GM12873 (cell line): Measurements from ENCODE around the gene PLAGL2.

Experiments
- TF ChIP-seq, protein P1 (sequence below): IDR thresholded peaks from 2 replicates; pipeline ENCODE4 v1.5.1; 2012; ENCODE audit warnings: low read depth, mild to moderate bottlenecking, moderate library complexity, low read length, control low read depth; ENCODE audit not compliant: insufficient read depth; ENCODE audit errors: missing control alignments

PLAGL2 gene

DNA sequence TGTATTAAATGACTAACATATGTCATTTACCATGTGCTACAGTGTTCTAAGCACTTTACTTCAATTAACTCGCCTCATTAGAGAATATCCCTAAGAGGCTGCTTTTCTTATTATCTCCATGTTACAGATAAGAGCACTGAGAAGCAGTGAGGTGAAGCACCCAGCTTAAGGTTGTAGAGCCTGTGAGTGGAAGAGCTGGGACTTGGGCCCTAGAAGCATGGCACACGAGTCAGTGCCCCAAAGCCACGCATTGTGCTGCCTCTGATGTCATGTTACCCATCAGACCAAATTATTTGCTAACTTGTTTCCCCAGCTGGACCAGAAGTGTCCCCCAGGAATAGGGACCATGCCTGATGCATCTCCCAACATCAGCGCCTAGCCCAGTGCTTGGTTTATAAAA lies 34.3 kb upstream of the PLAGL2 start:
- TF ChIP-seq, protein P1, sequence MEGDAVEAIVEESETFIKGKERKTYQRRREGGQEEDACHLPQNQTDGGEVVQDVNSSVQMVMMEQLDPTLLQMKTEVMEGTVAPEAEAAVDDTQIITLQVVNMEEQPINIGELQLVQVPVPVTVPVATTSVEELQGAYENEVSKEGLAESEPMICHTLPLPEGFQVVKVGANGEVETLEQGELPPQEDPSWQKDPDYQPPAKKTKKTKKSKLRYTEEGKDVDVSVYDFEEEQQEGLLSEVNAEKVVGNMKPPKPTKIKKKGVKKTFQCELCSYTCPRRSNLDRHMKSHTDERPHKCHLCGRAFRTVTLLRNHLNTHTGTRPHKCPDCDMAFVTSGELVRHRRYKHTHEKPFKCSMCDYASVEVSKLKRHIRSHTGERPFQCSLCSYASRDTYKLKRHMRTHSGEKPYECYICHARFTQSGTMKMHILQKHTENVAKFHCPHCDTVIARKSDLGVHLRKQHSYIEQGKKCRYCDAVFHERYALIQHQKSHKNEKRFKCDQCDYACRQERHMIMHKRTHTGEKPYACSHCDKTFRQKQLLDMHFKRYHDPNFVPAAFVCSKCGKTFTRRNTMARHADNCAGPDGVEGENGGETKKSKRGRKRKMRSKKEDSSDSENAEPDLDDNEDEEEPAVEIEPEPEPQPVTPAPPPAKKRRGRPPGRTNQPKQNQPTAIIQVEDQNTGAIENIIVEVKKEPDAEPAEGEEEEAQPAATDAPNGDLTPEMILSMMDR: no peak

DNA sequence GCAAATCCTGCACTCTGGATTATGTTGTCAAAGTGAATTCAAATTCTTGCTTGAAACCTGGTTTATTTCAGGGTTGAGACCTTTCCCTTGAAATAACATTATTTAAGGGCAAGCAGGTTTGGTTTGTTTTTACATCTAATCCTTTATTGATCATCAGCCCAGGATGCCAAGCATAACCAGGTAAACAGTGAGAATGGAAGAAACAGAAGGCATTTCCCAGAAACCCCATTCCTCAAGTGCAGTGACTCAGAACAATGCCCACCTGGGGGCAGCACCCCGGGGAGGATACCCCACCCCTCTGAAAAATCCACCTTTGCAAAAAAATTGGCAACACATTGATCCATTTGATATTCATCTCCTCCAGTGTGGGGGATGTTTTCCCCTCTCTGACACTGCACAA lies 32.7 kb upstream of the PLAGL2 start:
- TF ChIP-seq, protein P1: no peak

DNA sequence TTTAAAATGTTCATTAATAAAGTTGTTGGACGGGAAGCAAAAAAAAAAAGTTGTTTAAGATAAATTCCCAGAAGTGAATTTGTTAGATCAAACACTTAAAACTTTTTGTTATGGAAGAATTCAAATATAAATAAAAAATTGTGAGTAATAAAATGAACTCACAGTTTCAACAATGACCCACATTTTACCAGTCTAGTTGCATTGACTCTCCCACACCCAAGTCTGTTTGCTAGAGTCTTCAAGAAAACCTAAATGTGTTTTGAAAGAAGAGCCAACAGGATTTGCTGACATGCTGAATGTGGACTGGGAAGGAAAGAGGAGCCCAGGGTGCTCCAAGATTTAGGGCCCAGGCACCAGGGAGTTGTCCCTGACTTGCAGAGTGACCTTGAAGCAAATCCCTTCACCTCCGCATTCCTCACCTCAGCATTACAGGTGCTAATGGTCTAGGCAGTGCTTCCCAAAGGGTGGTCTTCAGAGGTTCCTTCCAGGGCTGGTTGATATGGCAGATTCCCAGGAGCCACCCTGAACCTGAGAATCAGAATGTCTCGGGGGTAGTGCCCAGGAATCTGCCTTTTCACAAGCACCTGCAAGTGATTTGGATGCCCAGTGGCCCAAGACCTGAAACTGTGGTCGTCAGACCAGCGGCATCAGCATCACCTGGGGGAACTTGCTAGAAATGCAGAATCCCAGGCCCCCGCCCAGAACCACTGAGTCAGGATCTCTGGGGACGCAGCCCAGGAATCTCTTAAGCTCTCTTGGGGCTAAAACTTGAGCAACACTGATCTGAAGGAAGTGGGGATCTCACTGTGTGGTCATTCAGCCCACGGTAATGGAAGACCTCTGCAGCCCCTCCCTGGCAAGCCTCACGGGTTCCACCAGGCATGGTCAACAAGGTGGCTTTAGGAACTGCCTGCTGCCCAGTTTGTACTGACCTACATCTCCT lies 31.2 kb upstream of the PLAGL2 start:
- TF ChIP-seq, protein P1: no peak

GRCh38 chr20:32237419-32237818 lies 29.9 kb upstream of the PLAGL2 start:
- TF ChIP-seq, protein P1: no peak

DNA sequence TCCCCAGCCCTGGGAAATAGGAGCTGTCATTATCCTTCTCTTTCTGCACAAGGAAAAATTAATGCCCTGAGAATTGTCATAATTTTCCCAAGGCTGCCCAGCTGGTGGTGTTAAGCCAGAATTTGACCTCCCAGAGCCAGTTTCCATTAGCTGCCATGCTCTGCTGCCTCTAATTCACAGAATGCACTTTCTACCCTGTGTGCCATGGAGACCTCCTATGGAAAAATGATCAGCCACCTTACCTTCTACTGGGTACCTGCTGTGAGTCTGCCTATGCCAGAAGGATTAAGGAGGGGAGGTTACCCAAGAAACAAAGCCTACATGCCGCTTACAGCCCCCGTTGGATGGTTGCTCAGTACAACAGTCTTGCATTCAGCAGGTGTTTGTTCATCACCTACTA lies 29.3 kb upstream of the PLAGL2 start:
- TF ChIP-seq, protein P1: no peak

DNA sequence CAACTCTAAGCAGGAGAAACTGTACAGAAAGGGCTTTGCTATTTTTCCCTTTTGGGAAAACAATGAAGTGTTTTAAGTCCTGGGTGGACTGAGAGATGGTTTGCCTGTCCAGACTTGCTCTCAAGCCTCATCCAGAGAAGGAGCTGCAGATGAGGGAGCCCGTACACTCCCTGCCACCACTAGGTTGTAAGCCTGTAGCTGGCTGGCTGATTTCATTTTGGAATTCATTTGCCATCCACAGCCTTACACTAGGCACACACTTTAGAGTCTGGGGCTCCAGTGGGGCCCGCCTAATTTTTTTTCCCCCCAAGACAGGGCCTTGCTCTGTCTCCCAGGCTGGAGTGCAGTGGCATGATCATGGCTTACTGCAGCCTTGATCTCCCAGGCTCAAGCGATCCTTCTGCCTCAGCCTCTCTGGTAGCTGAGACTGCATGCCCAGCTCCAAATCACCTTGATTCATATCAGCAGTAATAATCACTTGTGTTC lies 28.5 kb upstream of the PLAGL2 start:
- TF ChIP-seq, protein P1: no peak

- TF ChIP-seq, protein P1: no peak
Observed at GRCh38 chr20:32235331-32236047, 27.9 kb upstream of the PLAGL2 start.
